Measurements from ENCODE around the gene KLRC3. TPM values are rescaled to one million over a fixed set of nuclear protein-coding genes. Genes with fewer than 3 reads are reported as not detected.
"Not testable (repeated sequence)": the region's sequence is repeated elsewhere in the genome, so short reads cannot be mapped to it uniquely, and the experiment has no call there.

Gene KLRC3
- total RNA-seq, 1 donor from 2014 or later, result not detected

- DNase-seq (ENCODE audit: low spot score), result peak; percentile 56
- peak; percentile 34 for ATAC-seq
- intact Hi-C loops (cut with DNase I), result no loop called here
These were observed 13.7 kb downstream of the KLRC3 start for GRCh38 chr12:10406725-10407124.

DNA sequence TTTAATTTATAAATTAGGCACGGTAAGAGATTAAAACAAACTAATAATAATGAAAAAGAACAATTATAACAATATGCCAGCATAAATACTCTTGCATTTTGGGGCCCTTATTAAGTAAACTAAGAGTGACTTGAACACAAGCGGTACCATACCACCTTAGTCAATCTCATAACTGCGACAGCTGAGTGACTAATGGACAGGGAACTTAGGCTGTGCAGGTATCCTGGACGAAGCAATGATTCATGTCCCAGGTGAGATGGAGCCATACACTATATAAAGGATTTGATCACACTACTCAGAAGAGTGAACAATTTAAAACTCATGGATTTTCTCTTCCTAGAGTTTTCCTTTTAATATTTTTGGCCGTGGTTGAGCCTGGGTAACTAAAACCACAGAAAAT is 15.1 kb downstream of the KLRC3 start:
- ATAC-seq (no peak), DNase-seq (ENCODE audit: low spot score) (no peak)
- intact Hi-C loops (cut with DNase I), result no loop called here

- no peak for DNase-seq (ENCODE audit: low spot score)
- intact Hi-C loops (cut with DNase I), result no loop called here
- ATAC-seq, result no peak
These were observed 15.6 kb downstream of the KLRC3 start for GRCh38 chr12:10404798-10405197.

DNA sequence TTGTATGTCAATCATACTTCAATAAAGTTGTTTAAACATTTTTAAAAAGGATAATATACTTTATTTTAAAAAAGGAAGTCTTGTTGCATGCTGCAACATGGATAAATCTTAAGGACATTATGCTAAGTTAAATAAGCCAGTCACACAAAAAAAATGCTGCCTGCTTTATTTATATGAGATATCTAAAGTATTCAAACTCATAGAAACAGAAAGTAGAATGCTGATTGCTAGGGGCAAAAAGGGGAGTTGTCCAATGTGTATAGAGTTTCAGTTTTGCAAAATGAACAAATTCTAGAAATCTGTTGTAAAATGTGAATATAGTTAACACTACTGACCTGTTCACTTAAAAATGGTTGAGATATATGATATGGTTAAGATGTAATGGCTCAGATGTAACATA is 19.6 kb downstream of the KLRC3 start:
- intact Hi-C loops (cut with DNase I), result no loop called here
- no peak for DNase-seq (ENCODE audit: low spot score)

DNA sequence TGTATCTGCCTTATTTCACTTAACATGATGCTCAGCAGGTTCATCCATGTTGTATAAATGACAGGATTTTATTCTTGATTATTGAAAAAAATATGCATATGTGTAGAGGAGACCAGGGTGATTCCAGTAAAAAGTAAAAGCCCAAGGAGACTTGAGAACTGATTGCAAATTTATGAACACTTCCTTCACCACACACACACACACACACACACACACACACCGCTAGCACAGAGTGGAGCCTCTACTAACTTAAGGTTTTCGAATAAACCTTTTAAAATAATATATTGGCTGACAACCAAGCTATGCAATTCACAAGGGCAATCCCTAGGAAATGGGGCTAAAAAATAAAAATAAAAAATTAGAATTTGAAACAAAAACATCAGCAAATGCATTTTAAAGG is 22.2 kb downstream of the KLRC3 start:
- no peak for ATAC-seq
- DNase-seq (ENCODE audit: low spot score), result no peak
- intact Hi-C loops (cut with DNase I), result no loop called here

More for the DNA sequence above, 19.6 kb downstream of the KLRC3 start:
- no peak for ATAC-seq

- intact Hi-C loops (cut with DNase I), result no loop called here
- ATAC-seq, result no peak
- no peak for DNase-seq (ENCODE audit: low spot score)
These were observed 23.1 kb downstream of the KLRC3 start for GRCh38 chr12:10397296-10397695.

GRCh38 chr12:10396176-10396575 is 24.2 kb downstream of the KLRC3 start:
- intact Hi-C loops (cut with DNase I); ATAC-seq; DNase-seq (ENCODE audit: low spot score): not testable (repeated sequence)

DNA sequence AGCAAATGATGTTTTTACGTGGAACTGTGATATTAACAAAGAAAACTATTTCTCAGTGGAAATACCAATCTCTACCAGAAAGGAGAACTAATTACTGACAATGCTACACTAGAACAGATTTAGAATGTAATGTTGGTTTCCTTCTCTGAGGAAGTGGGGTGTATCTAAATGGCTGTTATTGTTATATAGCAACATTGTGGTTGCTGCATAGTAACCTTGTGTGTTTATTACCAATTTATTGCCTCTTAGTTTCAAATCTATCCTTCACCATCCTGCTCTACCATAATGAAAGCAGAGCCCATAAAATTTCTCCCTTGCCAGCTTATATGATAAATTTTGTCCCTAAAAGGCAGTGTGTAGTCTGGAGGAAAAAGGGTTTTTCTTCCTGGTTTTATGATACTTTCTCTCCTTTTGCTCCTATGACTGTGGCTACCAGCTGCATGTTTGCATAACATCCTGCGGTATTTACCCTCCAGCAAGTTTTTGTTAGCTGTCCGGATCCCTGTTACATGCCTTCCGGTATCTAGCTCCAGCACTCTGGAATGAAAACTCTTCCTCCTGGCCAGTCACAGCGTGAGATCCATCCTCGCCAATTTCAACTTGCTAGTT is 24.9 kb downstream of the KLRC3 start:
- peak; percentile 90 for ATAC-seq
- intact Hi-C loops (cut with DNase I), result no loop called here
- DNase-seq (ENCODE audit: low spot score), result no peak

DNA sequence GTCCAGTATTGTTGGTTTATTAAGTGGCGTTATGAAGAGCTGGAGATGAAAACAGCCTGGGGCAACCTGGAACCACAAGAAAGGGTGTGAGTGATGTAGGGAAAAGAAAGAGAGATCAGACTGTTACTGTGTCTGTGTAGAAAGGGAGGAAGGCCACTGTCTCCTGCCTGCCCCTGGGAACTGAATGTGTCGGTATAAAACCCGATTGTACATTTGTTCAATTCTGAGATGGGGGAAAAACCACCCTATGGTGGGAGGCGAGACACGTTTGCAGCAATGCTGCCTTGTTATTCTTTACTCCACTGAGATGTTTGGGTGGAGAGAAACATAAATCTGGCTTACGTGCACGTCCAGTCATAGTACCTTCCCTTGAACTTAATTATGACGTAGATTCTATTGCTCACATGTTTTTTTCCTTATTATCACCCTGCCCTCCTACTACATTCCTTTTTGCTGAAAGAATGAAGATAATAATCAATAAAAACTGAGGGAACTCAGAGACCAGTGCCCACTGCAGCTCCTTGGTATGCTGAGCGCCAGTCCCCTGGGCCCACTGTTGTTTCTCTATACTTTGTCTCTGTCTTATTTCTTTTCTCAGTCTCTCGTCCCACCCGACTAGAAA is 25.8 kb downstream of the KLRC3 start:
- intact Hi-C loops (cut with DNase I); DNase-seq (ENCODE audit: low spot score); ATAC-seq: not testable (repeated sequence)

DNA sequence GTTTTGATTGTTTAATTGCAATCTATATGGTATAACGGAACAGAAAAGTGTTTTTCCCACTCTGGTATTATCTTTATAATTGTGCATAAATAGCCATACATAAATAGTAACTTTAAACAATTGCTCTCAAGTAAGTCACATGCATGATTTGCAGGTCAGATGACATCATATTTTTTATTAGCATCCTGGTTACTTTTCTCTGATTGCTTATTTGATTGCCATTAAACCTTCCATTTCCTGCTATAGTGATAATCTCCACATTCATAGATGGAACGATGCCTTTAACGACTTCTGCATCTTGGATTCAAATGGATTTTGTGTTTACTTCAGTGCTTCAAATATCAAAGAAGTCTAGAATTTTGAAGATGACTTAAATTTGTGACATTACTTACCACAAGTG is 27.1 kb downstream of the KLRC3 start:
- no peak for DNase-seq (ENCODE audit: low spot score)
- intact Hi-C loops (cut with DNase I), result no loop called here
- ATAC-seq, result no peak

DNA sequence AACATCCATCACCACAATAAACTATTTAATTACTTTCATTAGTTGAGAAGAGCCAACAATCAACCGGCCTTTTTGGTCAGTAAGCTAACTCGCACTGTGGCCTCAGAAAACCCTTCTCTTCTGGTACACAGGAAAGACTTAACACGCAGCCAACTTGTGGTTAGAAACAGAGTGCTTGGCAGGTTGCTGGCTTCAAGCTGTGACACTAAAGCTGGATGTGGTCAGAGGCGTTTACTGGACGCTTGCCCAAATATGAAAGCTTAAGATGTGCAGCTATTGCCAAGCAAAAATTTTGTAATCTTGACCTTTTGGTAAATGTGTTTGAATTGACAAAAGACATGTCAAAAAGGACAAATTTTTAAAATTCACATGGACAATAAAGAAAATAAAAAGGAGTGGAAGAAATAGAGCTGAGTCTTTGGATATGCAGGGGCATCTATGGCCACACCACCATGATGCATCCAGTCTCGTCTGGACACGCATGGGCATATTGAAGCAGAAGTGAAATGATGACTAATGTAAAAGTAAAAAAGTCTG is 27.9 kb downstream of the KLRC3 start:
- DNase-seq (ENCODE audit: low spot score), result peak; percentile 69
- peak; percentile 88 for ATAC-seq
- intact Hi-C loops (cut with DNase I), result no loop called here

DNA sequence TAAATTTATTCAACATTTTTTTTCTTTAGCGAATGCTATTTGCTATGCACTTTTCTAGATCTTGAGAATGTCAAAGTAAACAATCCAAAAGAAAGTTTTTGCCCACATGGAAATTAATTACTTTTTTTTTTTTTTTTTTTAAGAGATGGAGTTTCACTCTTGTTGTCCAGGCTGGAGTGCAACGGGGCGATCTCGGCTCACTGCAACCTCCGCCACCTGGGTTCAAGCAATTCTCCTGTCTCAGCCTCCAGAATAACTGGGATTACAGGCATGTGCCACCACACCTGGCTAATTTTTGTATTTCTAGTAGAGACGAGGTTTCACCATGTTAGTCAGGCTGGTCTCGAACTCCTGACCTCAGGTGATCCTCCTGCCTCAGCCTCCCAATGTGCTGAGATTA is 29.4 kb downstream of the KLRC3 start:
- DNase-seq (ENCODE audit: low spot score); ATAC-seq; intact Hi-C loops (cut with DNase I): not testable (repeated sequence)

DNA sequence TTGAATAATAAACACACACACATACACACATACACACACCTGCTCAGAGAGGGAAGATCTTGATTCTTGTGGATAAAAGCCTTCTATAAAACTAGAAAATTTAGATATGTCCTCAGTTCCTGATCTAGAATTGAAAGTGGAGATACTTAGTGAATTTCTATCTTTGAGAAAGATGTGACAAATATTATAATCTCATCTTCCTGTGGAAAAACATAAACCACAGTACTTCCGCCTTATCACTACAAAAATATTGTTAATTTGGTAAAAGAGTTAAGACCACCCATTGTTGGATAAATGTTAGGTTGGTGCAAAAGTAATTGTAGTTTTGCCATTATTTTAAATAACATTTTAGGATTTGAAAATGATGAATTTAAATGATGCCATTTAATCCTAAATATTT is 30.5 kb downstream of the KLRC3 start, which contains the start of gene KLRK1:
Gene KLRK1, minus strand, starts transcription at position 138 of the 400 bp plus-strand sequence. CDS start 1,231 bp downstream, outside the sequence.
- DNase-seq (ENCODE audit: low spot score), result no peak
- ATAC-seq, result no peak
- intact Hi-C loops (cut with DNase I), result no loop called here

DNA sequence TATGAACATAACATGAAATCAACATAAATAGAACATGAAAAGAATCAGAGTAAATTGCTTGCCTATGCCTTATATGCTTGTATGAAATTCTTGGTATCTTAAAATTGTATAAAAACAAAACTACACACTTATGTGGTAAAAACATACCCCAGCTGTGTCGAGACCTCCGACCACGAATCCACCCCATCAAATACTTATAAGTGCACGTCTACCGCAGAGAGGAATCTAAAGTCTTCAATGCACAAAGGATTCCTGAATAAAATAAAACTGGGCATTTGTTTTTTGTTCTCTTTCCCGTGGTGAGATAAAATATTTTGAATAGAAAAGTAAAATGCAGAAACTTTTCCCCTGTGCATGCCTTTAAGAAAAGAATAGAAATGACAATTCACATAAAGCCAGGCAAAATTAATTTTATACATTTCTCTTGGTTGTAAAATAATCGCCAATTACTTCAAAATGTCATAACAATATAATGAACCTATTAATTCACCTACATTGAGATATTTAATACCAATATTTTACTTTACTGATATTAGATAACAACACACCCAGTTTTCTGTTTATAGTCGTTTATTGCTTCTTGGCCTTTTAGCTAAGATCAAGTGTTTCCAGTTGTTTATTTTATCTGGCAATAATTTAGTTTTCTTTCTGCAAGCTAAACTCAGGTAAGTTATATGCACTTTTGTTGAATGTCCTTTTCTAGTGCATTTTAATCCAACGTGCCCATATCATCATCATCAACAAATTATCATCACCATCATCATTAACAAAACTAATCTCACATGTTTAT is 31.6 kb downstream of the KLRC3 start:
- no peak for ATAC-seq
- intact Hi-C loops (cut with DNase I), result no loop called here
- no peak for DNase-seq (ENCODE audit: low spot score)

DNA sequence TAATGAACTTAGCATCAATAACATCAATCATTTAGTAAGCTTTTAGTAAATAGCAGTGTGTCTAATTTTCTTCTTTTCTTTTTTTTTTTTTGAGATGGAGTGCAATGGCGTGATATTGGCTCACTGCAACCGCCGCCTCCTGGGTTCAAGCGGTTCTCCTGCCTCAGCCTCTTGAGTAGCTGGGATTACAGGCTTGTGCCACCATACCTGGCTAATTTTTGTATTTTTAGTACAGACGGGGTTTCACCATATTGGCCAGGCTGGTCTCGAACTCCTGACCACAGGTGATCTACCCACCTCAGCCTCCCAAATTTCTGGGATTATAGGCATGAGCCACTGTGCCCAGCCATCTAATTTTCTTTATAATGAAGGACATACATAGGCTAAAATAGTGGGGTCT is 32.9 kb downstream of the KLRC3 start:
- DNase-seq (ENCODE audit: low spot score); intact Hi-C loops (cut with DNase I); ATAC-seq: not testable (repeated sequence)

DNA sequence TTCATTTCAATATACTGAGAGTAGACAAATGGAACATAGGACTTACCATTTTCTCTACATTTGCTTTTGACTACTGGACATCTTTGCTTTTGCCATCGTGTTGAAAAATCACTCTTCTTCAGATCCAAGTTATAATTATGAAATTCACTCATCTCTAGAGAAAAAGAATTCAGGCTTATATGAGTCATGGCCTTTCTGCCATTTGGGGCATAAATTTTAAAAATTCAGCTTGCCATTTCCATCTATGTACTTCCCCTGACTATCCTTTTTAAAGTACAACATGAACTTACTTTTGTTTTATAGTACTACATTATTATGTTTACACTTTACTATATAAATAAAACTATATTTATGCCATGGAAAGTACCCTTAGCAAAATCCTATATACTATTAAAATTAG is 33.5 kb downstream of the KLRC3 start:
- ATAC-seq (no peak), DNase-seq (ENCODE audit: low spot score) (no peak)
- intact Hi-C loops (cut with DNase I), result no loop called here

GRCh38 chr12:10385166-10385613 is 35.2 kb downstream of the KLRC3 start:
- DNase-seq (ENCODE audit: low spot score) (no peak), ATAC-seq (no peak)
- intact Hi-C loops (cut with DNase I), result no loop called here

GRCh38 chr12:10384191-10384590 is 36.2 kb downstream of the KLRC3 start:
- DNase-seq (ENCODE audit: low spot score) (no peak), ATAC-seq (no peak)
- intact Hi-C loops (cut with DNase I), result no loop called here

GRCh38 chr12:10381928-10382628 is 38.3 kb downstream of the KLRC3 start:
- DNase-seq (ENCODE audit: low spot score) (no peak), ATAC-seq (no peak)
- intact Hi-C loops (cut with DNase I), result no loop called here

All from sciatic nerve (tissue), 2 donors.